Measurements from ENCODE around the gene LDLRAD3.

LDLRAD3 gene

GRCh38 chr11:36268337-36268985, 324.6 kb downstream of the LDLRAD3 start:
- DNase-seq (ENCODE audit: low spot score) = no peak
- TF ChIP-seq, protein P1, sequence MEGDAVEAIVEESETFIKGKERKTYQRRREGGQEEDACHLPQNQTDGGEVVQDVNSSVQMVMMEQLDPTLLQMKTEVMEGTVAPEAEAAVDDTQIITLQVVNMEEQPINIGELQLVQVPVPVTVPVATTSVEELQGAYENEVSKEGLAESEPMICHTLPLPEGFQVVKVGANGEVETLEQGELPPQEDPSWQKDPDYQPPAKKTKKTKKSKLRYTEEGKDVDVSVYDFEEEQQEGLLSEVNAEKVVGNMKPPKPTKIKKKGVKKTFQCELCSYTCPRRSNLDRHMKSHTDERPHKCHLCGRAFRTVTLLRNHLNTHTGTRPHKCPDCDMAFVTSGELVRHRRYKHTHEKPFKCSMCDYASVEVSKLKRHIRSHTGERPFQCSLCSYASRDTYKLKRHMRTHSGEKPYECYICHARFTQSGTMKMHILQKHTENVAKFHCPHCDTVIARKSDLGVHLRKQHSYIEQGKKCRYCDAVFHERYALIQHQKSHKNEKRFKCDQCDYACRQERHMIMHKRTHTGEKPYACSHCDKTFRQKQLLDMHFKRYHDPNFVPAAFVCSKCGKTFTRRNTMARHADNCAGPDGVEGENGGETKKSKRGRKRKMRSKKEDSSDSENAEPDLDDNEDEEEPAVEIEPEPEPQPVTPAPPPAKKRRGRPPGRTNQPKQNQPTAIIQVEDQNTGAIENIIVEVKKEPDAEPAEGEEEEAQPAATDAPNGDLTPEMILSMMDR (IDR thresholded peaks at IDR 0.05) = no peak
- Histone ChIP-seq H3K4me3 (no peak overlapping the region), H3K27ac (no peak overlapping the region)

DNA sequence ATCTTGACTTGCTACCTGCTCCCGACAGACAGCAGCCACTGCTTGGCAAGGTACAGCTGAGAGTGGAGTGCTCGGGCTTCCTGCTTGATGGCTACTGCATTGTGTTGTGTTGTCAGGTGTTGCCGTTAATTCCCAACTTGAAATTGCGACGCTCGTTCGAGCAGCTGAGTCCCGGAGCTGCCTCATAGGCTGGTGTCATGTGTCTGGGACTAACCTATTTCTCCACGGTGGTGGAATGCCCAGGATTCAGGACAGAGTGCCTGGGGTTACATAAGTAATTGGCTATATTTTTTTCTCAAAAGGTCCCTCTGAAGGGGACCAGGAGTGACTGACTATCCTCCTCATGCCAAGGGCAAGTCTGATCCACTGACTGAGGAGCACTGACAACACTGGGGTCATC, 326.8 kb downstream of the LDLRAD3 start:
- DNase-seq (ENCODE audit: low spot score) = no peak

DNA sequence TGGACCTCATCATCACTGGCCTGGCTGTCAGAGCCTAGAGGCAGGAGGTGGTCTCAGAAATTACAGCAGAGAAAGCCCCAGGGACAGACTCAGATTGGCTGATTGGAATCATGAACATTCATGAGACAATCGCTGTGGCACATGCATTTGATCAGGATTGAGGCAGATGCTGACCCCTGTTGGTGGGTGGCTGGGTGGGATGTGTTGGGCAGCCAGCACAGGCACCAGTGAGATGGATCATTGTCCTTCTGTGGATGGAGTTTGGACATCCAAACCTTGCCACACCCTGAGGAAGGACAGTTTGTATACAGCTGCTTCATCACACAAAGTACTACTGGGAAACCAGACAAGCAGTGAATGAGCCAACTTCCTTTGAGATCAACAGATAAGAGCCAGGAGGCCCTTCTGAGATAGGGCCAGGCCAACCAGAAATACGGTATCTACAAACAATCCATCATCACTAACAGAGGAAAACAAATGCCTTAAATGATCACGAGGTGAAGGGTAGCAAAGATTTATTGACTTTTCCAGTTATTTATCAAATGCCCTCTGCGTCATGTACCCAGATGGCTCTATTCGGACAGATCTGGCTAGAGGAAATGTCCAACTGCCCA, 328.0 kb downstream of the LDLRAD3 start:
- TF ChIP-seq, protein P1 (IDR thresholded peaks at IDR 0.05) = no peak
- H3K27ac ChIP-seq = no peak overlapping the region
- no peak for DNase-seq (ENCODE audit: low spot score)
- no peak overlapping the region for H3K4me3 ChIP-seq

More for the DNA sequence above, 326.8 kb downstream of the LDLRAD3 start:
- TF ChIP-seq, protein P1 (IDR thresholded peaks at IDR 0.05) = no peak
- H3K4me3 ChIP-seq = no peak overlapping the region
- no peak overlapping the region for H3K27ac ChIP-seq

DNA sequence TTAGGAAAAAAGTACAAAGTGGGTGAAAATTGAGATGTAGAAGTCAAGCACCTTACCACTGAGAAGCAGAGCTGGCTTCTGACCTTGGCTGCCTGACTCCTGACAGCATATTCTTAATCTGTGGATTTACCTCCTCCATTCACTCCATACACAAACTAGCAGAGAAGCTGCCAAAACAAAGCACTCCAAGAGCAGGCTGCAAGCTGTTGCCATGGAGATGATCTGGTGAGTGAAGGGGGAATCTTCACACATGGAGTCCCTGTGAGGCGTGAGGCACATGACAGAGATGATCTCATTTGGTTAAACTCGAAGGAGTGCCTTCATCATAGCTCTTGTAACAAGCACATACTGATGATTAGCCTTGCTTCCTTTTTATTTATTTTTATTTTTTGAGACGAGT, 329.2 kb downstream of the LDLRAD3 start:
- H3K4me3 ChIP-seq = no peak overlapping the region
- no peak overlapping the region for H3K27ac ChIP-seq
- TF ChIP-seq, protein P1 (IDR thresholded peaks at IDR 0.05) = no peak
- DNase-seq (ENCODE audit: low spot score) = no peak

GRCh38 chr11:36274414-36274813, 330.6 kb downstream of the LDLRAD3 start:
- DNase-seq (ENCODE audit: low spot score) = peak; percentile 26
- TF ChIP-seq, protein P1 (IDR thresholded peaks at IDR 0.05) = no peak
- H3K4me3 ChIP-seq = no peak overlapping the region
- H3K27ac ChIP-seq = no peak overlapping the region

GRCh38 chr11:36278531-36279282, 334.8 kb downstream of the LDLRAD3 start:
- TF ChIP-seq, protein P1 (IDR thresholded peaks at IDR 0.05) = no peak
- no peak overlapping the region for H3K27ac ChIP-seq
- no peak overlapping the region for H3K4me3 ChIP-seq
- DNase-seq (ENCODE audit: low spot score) = no peak
